ENCODE data around the gene USP16.
"Not testable (repeated sequence)": the region's sequence is repeated elsewhere in the genome, so short reads cannot be mapped to it uniquely, and the experiment has no call there.

The USP16 gene

GRCh38 chr21:29024474-29025327, at the start of gene USP16:
USP16 (plus strand) TSS chr21:29024668; CDS start chr21:29027914, 3,246 bp downstream.
- peak; percentile 97 for DNase-seq (ENCODE audit: low spot score)

GRCh38 chr21:28975397-28975796, 49.1 kb upstream of the USP16 start:
- no peak for DNase-seq (ENCODE audit: low spot score)

GRCh38 chr21:28979092-28979491, 45.4 kb upstream of the USP16 start:
- no peak for DNase-seq (ENCODE audit: low spot score)

- no peak for DNase-seq (ENCODE audit: low spot score)
Measured at GRCh38 chr21:28982637-28983036, 41.8 kb upstream of the USP16 start.

- DNase-seq (ENCODE audit: low spot score) = no peak
Measured at GRCh38 chr21:28986677-28987076, 37.8 kb upstream of the USP16 start.

GRCh38 chr21:28988146-28988545, 36.3 kb upstream of the USP16 start:
- not testable (repeated sequence) for DNase-seq (ENCODE audit: low spot score)

GRCh38 chr21:28991861-28992525, 32.5 kb upstream of the USP16 start:
- DNase-seq (ENCODE audit: low spot score) = no peak

GRCh38 chr21:28992526-28993292, 31.8 kb upstream of the USP16 start, which contains the start of gene LTN1:
LTN1 (minus strand) TSS chr21:28992877; CDS start chr21:28992805, 72 bp downstream.
- peak; percentile 93 for DNase-seq (ENCODE audit: low spot score)

- no peak for DNase-seq (ENCODE audit: low spot score)
Measured at GRCh38 chr21:28993293-28993629, 31.2 kb upstream of the USP16 start.

GRCh38 chr21:29002442-29003144, 21.9 kb upstream of the USP16 start:
- peak; percentile 98 for DNase-seq (ENCODE audit: low spot score)

- no peak for DNase-seq (ENCODE audit: low spot score)
Measured at GRCh38 chr21:29005696-29006095, 18.8 kb upstream of the USP16 start.

- DNase-seq (ENCODE audit: low spot score) = no peak
Measured at GRCh38 chr21:29007135-29007534, 17.3 kb upstream of the USP16 start.

- DNase-seq (ENCODE audit: low spot score) = no peak
Measured at GRCh38 chr21:29007810-29008209, 16.7 kb upstream of the USP16 start.

GRCh38 chr21:29008367-29008766, 16.1 kb upstream of the USP16 start:
- DNase-seq (ENCODE audit: low spot score) = no peak

GRCh38 chr21:29011236-29011635, 13.2 kb upstream of the USP16 start:
- DNase-seq (ENCODE audit: low spot score) = not testable (repeated sequence)

- DNase-seq (ENCODE audit: low spot score) = no peak
Measured at GRCh38 chr21:29017639-29018237, 6.7 kb upstream of the USP16 start.

GRCh38 chr21:29018540-29018939, 5.9 kb upstream of the USP16 start:
- DNase-seq (ENCODE audit: low spot score) = no peak

- DNase-seq (ENCODE audit: low spot score) = no peak
Measured at GRCh38 chr21:29022166-29022565, 2.3 kb upstream of the USP16 start.

- no peak for DNase-seq (ENCODE audit: low spot score)
Measured at GRCh38 chr21:29025328-29025713, 853 bp downstream of the USP16 start.

- DNase-seq (ENCODE audit: low spot score) = no peak
Measured at GRCh38 chr21:29029524-29029923, 5.1 kb downstream of the USP16 start.

GRCh38 chr21:29030909-29031308, 6.4 kb downstream of the USP16 start:
- DNase-seq (ENCODE audit: low spot score) = no peak

- DNase-seq (ENCODE audit: low spot score) = no peak
Measured at GRCh38 chr21:29033301-29033700, 8.8 kb downstream of the USP16 start.
